Posterior cingulate gyrus (tissue), 11 donors: ENCODE results near the gene SLC5A8.
"Not testable (repeated sequence)": the region's sequence is repeated elsewhere in the genome, so short reads cannot be mapped to it uniquely, and the experiment has no call there.

Experiments
- DNase-seq, 10 donors: peaks; one replicate each; pipeline versions ENCODE4 v3.0.0 to v3.0.0-alpha.2; 2020 to 2021; ENCODE audit warnings: mixed read lengths in 3 of 10
- intact Hi-C: fragments of 100-400 bp; cut with DNase I; formaldehyde crosslinking; loops from one replicate; pipeline ENCODE4 v1.15.1; 2023

The SLC5A8 gene

GRCh38 chr12:101173197-101173749 is 36.8 kb downstream of the SLC5A8 start:
- DNase-seq: peak in 1 of 10 donors; percentile 34
- intact Hi-C loops: no loop called here

DNA sequence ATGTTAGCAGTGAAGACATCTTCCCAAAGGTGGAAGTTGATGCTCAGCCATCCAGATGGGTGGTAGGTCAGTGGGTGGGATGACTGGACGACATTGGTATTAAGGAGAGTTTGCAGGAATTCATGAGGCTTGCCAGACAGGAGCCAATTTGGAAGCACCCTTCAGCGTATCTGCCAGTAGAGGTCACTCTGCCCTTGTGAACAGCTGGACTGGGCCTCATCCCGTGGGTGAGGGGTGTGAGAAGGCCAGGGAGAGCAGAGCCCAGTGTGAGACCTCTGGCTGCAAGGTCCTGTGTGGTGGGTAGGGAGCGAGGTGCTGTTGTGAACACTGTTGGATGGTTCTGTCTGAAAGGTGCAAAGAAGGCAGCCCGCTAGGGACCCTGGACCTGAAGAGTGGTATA is 37.7 kb downstream of the SLC5A8 start:
- intact Hi-C loops: no loop called here
- DNase-seq: peak in 1 of 10 donors; percentile 9

DNA sequence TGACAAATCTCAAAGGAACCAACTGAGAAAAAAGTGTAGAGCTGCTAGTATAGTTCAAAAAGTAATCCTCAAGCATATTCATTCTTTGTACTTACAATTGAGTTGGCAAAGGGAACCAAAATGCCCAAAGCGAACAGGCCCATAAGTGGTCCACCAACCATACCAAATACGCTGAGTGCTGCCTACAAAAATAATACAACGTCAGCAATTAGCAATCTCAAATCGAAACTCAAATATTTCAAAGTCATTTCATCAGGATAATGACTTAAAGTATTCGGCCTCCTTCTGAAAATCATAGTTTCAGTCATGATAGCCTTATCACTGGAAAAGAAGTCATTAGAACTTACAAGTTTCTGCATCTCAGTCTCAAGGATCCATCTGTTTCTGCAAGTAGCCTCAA is 42.0 kb downstream of the SLC5A8 start:
- no peak for DNase-seq
- intact Hi-C loops: no loop called here

DNA sequence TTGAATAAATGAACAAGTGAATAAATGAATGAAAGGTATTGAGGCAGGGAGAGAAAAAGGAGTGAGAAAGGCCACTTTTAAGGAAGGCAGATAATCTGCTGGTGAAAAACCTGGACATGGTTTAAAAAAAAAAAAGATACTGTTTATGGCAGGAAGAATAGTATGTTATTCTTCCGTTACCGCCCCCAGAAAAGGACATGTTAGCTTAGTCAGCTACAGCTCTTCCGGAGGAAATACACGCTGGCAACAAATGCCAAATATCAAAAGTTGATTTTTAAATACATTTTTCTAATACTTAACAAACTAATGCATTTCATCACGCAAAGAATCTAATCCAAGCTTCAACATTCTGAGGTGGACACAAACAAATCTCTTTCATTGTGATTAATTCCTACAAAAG is 43.2 kb downstream of the SLC5A8 start:
- intact Hi-C loops: no loop called here
- DNase-seq: no peak

DNA sequence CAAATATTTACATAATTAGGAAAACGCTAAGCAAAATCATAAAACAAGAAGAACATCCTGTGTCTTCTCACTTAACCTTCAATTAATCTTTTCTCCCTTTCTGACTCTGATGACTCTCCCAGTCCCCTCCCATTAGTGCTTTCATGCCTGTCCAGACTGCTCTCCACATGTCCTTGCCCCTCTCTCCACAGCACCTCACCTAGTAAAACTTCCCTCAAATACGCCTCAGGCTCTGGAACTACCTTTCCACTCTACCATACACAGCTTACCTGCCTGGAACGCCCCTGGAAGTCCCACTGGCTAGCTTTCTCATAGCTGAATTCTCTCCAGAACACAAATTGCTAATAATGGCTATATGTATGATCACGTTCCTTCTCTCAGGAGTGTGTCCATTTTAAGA is 44.7 kb downstream of the SLC5A8 start:
- no peak for DNase-seq
- intact Hi-C loops: no loop called here

DNA sequence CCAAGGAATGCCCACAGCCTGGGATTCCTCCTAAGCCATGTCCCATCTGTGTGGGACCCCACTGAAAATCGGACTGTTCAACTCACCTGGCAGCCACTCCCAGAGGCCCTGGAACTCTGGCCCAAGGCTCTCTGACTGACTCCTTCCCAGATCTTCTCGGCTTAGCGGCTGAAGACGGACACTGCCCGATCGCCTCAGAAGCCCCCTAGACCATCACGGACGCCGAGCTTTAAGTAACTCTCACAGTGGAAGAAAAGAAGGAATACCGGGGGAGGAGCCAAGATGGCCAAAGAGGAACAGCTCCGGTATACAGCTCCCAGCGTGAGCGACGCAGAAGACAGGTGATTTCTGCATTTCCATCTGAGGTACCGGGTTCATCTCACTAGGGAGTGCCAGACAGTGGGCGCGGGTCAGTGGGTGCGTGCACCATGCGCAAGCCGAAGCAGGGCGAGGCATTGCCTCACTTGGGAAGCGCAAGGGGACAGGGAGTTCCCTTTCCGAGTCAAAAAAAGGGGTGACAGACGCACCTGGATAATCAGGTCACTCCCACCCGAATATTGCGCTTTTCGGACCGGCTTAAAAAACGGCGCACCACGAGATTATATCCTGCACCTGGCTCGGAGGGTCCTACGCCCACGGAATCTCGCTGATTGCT is 64.1 kb downstream of the SLC5A8 start:
- peak in 1 of 10 donors; percentile 45 for DNase-seq

DNA sequence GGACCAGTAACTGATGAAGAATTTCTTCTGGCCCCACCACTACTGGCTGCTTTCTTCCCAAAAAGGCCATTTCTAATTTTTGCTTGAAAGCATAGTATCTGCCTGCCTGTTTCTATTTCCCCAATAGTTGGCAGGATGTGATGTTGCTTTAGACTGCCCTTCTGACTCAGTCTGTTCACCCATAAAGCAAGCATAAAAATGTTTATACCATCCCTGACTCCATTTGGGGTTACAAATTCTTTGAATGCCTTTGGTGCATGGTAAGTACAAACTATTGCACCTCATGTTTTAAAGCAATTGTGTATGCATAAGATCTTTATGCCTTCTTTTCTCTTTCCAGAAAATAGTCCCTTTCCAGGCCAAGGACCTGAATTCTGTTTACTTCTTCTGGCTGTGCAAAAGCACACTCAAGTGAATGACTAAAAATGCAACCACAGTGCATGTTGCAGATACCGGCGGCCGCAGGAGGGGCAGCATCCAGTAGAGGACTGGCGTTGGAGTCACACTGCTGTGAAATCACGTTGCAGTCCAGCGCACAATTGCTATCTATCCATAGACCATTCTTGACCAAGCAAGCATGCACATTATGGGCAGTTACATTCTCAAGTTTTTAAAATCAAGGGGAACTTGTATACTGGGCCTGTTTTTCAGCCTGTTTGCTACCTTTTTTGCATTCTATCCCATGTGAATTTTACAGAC is 82.4 kb downstream of the SLC5A8 start:
- intact Hi-C loops: no loop called here
- no peak for DNase-seq

More for the DNA sequence above, 64.1 kb downstream of the SLC5A8 start:
- intact Hi-C loops: not testable (repeated sequence)

DNA sequence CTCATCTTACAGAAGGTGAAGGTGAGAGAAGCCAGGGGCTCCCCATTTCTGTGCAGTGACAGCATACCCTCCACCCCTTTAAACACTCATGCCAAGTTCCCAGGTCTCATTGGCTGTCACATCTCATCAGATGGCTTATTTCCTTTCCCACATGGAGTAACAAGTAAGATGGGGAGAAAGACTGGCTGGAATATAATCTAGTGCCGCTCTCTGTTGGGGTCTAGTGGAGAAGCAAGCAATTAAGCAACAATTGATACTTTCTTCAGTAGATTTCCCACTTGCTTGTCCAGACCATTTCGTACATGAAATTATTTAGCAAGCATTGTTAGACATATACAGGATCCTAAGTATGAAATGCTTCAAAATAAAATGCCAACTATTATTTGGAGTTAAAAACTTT is 92.2 kb downstream of the SLC5A8 start:
- DNase-seq: no peak
- intact Hi-C loops: no loop called here

DNA sequence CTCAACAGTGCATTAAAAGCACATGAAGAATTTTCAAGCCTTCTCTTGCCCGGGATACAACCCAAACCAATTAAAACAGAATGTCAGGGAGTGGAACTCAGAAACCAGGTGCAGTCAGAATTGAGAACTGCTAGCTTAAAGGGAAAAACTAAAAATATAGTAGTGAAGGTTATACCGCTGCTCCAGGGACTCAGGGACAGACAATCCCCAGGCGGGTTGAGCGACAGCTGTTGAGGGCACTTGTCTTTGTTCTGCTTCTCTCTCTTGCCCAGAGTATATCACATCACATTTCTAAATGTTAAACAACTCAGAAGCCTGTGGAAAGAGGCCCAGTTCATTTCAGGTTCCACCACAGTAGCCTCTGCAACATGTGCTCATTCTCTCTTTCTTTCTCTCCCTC is 93.1 kb downstream of the SLC5A8 start:
- DNase-seq: no peak
- intact Hi-C loops: no loop called here

DNA sequence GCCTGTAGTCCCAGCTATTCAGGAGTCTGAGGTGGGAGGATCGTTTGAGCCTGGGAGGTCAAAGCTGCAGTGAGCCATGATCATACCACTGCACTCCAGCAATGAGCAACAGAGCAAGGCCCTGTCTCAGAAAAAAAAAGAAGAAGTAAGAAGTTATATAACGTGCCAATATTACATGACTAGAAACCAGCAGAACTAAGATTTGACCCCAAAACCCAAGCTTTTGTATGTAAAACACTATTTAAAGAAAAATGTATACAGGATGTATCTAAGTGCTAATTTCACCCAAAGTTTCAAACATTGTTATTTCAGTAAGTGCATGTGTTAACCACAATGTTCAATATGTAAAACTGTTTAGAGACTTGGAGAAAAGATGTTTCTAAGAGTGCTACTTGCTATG is 94.7 kb downstream of the SLC5A8 start:
- no peak for DNase-seq
- intact Hi-C loops: no loop called here

DNA sequence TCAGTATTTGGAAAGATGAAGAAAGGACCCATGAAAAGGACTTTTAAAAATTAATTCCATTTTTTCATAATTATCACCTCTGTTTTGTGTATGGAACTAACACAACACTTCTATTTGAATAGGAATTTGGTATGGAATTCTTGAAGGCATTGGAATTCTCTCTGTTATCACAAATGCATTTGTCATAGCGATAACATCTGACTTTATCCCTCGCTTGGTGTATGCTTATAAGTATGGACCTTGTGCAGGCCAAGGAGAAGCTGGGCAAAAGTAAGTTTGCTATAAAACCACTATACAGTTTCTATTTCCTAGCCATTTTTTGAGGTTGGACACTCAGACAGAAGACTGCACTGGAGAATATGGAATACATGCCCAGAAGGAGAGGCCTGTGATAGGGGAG is 98.6 kb downstream of the SLC5A8 start:
- intact Hi-C loops: no loop called here

DNA sequence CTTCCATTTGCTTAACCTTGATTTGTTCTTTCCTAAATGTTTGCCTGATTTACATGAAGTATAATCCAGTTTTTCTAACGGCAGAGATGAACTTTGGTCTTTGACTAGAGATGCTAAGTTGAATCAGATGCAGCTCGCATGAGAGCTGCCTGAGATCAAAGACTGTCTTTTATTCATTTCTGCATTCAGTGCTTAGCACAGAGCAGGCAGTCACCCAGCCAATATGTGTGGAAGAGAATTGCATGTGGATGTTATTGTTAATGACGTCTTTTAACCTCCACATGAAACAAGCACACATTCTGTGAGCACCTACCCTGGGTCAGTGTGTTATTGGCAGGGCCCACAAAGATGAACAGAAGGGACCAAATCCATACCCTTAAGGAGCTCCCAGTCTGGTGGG is 99.2 kb downstream of the SLC5A8 start:
- intact Hi-C loops: no loop called here
- peak in 1 of 10 donors; percentile 8 for DNase-seq

More for the DNA sequence above, 98.6 kb downstream of the SLC5A8 start:
- DNase-seq: no peak

DNA sequence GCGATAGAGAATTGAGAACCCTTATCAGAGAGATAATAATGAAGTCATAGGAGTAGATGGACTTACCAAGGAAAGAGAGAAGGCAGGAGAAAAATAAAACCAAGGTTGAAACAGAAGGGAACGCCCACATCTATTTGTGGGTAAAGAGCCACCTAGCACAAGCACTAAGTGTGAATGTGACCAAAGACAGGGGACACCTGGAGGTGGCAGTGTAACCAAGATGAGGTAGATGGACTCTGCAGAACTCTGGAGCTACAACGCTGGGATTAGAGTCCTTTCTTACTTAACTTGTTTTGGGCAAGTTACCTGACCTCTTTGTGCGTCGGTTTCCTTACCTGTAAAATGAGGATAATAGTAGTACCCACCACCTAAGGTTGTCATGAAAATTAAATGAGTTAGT is 101.9 kb downstream of the SLC5A8 start:
- DNase-seq: no peak
- intact Hi-C loops: no loop called here

DNA sequence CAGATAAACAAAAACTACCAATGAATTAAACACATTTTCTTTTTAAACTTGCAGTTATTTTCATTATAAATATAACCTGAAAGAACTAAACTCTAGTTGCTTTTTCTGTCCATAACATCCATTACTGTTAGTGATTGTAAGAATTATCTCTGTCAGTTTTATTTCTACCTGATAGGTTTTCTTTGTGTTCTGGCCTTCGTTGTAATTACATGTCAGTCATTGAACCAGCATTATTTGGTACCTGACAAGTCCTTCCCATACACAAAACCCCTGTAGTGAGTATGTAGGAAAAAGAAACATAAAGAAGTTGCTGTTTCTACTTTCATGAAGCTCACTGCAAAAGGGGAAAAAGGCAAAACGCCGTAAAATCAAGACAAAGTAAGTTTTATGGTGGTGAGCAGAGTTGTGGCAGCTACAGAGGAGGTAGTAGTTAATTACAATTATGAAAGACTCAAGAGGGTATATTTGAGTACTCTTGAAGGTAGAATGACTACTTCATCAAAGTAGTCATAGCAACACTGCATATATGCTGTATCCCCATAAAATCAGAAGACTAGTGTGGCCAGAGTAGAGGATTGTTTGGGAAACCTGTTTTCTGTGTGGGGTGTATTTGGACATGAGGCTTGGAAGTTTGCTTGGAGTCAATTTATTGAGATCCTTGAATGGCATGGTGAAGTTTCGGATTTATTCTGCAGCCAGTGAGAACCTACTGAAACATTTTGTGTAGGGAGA is 102.8 kb downstream of the SLC5A8 start:
- intact Hi-C loops: no loop called here
- DNase-seq: no peak
